HG03520 (cell line): ENCODE data around the gene NR2C2.

Experiments
- ATAC-seq: cut with Tn5 transposase; IDR thresholded peaks from one replicate; pipeline ENCODE4 v1.9.1; 2021; ENCODE audit warnings: mild to moderate bottlenecking, moderate library complexity; ENCODE audit not compliant: unreplicated experiment

NR2C2 gene

GRCh38 chr3:15056676-15057404 lies 109.5 kb downstream of the NR2C2 start:
- ATAC-seq = no peak

GRCh38 chr3:15060029-15060428 lies 112.6 kb downstream of the NR2C2 start:
- no peak for ATAC-seq

GRCh38 chr3:15063238-15063637 lies 115.9 kb downstream of the NR2C2 start:
- ATAC-seq = no peak

DNA sequence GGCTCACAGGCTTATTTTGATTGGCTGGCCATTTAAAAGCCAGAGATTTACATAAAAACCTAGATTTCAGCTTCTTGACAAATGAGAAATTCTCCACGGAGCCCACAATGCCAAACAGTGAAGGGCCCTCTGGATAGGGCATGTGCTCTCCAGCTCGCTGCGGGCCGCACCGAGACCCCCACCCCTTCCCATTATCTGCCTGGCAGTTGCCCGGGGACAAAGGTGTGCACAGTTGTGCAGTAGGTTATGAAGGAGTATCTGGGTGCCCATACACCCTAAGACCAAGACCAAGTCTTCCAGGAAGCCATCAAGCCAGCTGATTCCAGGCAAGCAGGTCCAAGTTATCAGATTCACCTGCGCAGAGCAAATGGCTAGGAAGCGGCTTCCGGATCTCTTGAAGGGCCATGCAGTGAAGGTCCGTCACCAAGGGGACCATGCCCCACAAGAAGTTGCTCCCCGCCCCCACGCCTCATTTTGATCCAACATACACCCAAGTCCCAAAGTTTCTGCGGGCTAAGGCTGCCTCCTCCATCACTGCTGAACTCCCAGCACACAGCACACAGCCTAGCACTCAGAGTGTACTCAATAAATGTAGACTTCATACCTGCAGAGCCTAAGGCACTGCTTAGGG lies 116.4 kb downstream of the NR2C2 start:
- no peak for ATAC-seq

GRCh38 chr3:15064299-15064834 lies 117.0 kb downstream of the NR2C2 start:
- ATAC-seq = peak; percentile 12

DNA sequence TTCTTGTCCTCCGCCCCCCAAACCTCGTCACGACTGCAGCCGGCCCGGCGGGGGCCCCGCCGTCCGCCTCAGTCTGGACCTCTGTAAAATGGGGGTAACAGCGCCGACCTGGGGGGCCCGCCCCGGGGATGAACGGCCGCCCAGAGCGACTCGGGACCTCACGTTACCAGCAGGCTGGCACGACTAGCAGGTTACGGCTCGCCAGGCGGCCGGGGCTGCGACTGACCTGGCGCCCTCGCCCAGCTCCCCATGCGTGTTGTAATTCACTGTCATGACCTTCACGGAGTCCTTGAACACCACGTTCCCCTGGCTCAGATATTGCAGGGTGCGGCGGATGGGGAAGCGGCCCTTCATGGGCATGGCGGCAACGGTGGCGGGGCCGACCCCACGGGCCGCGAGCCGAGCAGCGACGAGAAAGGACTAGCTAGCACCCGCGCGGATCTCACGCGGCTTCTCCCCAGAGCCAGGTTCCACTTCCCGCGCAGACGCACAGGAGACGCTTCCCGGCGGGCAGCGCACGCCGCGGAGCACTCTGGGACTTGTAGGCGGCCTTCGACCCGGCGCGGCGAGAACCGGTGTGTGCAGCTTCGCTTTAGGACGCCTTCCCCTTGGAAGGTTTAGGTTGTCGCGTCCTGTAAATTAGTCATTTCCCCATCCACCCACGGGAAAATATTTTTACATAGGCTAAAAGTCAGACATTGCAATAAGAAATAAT lies 117.6 kb downstream of the NR2C2 start, which contains the start of gene MRPS25:
Gene MRPS25 (minus strand): TSS at position 481 of the 715 bp plus-strand sequence. CDS start 121 bp downstream, at position 360.
- peak; percentile 94 for ATAC-seq

GRCh38 chr3:15065550-15066007 lies 118.2 kb downstream of the NR2C2 start:
- ATAC-seq = no peak

- no peak for ATAC-seq
These were observed 119.1 kb downstream of the NR2C2 start for GRCh38 chr3:15066467-15066866.

DNA sequence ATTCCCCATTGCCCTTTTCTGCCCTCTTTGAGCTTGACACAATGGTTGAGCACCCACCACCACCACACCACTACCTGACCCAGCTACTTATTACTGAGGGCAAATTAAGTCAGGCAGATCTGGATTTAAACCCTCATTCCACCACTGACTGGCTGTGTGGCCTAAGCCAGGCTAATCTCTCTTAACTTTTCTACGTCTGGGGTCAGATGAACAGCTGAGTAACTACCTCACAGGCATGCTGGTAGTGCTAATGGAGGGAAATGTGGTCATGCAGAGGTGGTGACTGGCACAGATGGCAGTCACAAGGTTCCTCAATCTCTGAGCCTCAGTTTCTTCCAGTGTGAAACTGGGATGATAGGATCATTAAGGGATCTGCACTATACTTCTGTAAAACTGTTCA lies 122.1 kb downstream of the NR2C2 start:
- no peak for ATAC-seq

DNA sequence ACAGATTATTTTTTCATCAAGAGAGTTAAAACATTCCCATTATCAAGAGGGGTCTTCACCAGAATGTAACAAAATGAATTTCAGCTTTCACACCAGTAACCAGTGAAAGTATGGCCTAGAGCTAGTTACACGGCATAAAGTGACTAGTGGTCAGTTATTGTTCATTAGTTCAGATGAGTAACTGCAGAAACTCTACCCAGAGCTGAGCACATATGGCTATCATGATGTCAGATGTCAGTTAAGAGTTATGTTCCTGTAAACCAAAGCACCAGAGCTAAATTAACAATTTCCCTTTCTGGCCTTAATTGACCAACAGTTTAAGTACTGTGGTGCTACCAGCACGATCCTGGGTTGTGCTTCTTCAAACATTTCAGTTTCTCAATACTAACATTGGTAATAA lies 124.3 kb downstream of the NR2C2 start:
- no peak for ATAC-seq

GRCh38 chr3:15074500-15074899 lies 127.1 kb downstream of the NR2C2 start:
- ATAC-seq = no peak

GRCh38 chr3:15079091-15079490 lies 131.7 kb downstream of the NR2C2 start:
- no peak for ATAC-seq

GRCh38 chr3:15081960-15082664 lies 134.7 kb downstream of the NR2C2 start:
- no peak for ATAC-seq

DNA sequence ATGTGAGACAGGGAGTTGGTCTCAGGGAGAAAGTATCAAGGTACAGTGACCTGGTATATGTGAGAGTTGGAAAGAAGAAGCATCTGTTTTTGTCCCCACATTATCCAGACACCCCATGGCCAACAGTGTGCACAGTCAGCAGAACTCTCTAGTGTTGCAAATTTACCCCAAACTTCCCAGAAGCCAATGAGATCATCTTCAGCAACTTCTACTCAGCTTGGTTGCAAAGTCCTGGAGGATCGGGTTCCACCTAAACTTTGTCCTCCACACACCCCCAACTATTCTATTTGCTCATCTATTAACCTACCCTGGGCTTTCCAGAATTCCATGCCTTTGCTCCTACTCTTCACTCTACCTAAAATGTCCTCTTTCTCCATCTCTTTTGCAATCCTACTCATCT lies 135.9 kb downstream of the NR2C2 start:
- no peak for ATAC-seq

- ATAC-seq = no peak
These were observed 138.9 kb downstream of the NR2C2 start for GRCh38 chr3:15086263-15086662.

DNA sequence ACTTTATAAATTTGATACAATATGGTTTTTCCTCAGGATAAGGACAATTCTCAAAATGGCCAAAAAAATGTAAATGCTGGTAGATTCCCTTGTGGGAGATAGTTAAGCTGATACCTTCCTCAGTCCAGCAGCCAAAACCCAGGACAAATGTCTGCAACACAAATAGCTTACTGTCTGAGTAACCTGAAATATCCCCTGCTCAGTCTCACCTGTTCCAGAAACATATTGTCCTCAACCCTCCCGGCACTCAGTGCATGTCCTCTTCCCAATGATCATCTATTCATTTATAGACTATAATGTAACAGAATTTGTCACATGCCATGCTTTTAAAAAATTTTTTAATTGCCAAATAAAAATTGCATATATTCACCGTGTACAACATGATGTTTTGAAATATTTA lies 139.3 kb downstream of the NR2C2 start:
- no peak for ATAC-seq

GRCh38 chr3:15089201-15089600 lies 141.8 kb downstream of the NR2C2 start:
- ATAC-seq = no peak

GRCh38 chr3:15091575-15091974 lies 144.2 kb downstream of the NR2C2 start:
- ATAC-seq = no peak

GRCh38 chr3:15092686-15093085 lies 145.3 kb downstream of the NR2C2 start:
- no peak for ATAC-seq

DNA sequence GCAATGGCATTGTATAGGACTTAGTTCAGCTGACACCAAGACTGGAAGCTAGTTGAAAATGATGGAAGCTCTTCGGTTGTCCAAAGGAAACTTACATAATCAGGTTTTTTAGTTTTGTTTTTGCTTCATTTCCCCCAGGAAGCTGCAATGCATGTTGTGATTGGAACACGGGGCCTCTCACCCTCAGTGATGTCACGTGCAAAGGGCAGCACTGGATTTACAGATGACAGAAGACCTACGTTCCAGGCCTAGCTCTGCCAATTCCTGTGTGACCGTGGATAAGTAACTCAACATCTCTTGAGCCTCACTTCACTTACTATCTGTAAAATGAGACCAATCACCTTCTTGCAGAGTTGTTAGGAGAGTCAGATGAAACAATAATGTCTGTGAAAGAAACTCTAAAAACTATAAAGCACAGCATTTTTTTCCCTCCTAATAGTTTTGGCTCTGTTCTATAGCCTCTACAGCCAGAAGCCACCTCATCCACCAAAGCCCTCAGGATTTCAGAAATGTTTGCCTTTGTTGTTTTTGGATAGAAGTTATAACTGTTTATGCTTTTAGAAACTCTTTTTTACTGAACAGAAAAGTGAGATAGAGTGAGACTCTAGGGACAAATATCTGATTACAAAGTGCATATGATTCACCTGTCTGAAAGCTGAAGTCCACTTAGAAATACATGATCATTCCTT lies 146.9 kb downstream of the NR2C2 start:
- ATAC-seq = no peak
